LNCAP (cell line): Measurements from ENCODE around the gene SLC35F3.
A peak's percentile ranks its signal among the peaks of the same experiment; 100 is the strongest.

Experiments
- TF ChIP-seq, protein P1 (sequence below): fragments of 450-650 bp; IDR thresholded peaks from 2 replicates; pipeline ENCODE4 v1.5.1; 2017; ENCODE audit warnings: mild to moderate bottlenecking

Gene SLC35F3

GRCh38 chr1:234120327-234120944 is 216.0 kb downstream of the SLC35F3 start:
- TF ChIP-seq, protein P1, sequence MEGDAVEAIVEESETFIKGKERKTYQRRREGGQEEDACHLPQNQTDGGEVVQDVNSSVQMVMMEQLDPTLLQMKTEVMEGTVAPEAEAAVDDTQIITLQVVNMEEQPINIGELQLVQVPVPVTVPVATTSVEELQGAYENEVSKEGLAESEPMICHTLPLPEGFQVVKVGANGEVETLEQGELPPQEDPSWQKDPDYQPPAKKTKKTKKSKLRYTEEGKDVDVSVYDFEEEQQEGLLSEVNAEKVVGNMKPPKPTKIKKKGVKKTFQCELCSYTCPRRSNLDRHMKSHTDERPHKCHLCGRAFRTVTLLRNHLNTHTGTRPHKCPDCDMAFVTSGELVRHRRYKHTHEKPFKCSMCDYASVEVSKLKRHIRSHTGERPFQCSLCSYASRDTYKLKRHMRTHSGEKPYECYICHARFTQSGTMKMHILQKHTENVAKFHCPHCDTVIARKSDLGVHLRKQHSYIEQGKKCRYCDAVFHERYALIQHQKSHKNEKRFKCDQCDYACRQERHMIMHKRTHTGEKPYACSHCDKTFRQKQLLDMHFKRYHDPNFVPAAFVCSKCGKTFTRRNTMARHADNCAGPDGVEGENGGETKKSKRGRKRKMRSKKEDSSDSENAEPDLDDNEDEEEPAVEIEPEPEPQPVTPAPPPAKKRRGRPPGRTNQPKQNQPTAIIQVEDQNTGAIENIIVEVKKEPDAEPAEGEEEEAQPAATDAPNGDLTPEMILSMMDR, result no peak

DNA sequence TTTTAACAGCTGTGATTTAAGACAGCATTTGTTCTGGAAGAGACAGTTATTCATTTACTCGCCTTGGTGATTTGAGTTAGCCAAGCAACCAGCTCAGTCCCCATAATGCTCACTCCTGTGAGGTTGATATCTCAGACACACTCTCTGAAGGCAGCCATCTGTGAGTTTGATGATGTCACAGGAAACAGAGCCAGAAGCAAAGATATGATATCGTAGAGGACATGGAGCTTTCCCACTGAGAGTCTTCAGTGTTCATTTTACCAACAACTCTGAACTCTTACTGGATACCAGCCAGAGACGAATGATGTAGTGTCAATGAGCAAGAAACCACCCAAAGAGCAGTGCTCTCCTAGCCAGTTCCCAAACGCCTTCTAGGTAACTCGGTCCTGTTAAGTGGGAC is 219.4 kb downstream of the SLC35F3 start:
- TF ChIP-seq, protein P1, result no peak

DNA sequence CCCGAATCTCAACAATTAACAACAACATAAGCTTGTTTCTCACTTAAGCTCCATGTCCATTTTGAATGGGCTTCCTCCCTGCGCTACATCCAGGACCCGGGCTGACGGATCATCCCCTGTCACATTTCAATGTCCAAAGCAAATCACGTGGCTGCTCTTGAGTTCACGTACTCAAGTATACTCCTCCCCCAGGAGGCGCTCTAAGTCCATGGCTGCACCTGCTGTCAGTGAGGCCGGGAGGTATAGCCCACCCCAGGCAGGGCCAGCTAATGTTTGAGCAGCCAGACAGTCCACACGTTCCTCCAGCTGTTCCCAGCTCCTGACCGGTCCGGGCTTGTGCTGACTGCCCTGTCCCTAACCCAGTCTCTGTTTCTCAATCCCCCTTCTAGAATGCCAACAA is 220.8 kb downstream of the SLC35F3 start:
- TF ChIP-seq, protein P1, result peak; percentile 62

DNA sequence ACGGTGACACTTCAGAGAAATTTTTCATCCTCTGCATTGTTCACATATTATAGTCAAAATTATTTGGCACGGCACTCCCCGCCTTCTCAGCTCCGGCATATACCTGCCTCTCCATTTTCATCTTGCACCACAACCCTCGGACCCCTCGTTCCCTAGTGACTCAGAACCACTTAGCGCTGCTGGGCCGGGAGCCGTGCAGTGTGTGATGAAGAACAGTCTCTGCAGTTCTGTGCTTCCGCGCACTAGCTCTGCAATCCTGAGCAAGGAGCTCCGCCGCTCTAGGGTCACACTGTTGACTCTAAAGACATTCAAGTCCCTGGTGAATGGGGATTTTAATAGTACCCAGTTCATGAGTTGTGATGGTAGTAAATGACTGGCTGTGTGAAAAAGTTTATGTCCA is 221.2 kb downstream of the SLC35F3 start:
- TF ChIP-seq, protein P1, result no peak

DNA sequence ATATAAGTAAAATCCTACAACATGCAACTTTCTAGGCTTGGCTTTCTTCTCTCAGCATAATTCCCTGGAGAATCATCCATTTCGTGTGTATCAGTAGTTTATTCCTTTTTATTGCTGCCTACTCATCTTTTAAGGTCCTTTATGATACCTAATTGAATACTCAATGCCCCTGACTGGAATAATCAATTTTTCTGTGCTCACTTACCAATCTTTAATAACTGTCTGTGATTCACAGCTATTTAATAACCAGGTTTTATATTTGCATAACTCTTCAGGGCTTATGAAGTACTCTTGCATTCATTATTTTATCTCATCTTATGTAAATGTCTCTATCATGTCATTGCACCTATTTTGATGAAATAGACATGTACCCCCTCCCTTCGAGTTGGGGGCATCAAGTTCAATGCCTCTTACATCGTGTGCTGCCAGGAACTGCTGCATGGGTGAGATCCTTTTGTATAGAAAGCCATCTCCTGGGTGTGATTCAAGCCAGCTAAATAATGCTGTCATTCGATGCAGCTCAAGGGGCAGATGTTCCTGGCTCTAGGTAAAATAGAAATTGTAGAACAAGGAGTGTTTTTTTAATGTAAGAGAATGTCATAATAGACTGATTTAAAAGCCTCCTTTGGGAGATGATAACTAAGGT is 222.7 kb downstream of the SLC35F3 start:
- TF ChIP-seq, protein P1, result no peak

DNA sequence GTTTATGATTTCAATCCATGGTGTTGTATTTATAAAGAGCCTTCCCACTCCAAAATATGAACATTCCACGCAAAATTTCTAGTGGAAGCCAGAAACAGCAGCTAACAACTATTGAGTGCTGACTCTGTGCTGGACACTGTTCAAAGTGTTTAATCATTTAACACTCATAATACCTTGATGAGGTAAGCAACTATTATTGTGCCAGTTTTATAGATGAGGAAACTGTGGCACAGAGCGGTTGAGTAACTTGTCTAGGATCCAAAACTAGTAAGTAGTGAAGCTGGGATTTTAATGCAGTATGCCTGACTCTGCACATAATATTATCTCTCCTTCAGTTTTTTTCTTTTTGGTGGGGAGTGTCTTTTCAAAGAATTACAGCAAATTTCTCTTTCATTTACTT is 228.3 kb downstream of the SLC35F3 start:
- TF ChIP-seq, protein P1, result no peak

DNA sequence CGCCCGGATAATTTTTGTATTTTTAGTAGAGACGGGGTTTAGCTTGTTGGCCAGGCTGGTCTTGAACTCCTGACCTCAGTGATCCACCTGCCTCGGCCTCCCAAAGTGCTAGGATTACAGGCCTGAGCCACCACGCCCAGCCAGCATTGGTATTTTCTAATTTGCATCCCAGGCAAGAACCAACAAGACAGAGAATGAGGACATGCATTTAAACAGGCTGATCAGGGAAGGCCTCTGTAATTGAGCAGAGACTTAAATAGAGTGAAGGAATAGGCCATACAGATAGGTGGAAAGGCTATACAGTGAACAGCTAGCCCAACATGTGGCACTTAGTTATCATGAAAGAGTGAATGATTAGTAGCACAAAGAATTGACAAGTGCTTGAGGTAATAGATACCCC is 230.4 kb downstream of the SLC35F3 start:
- TF ChIP-seq, protein P1, result no peak
